K562 (cell line): ENCODE measurements around the gene RAB4B. TPM values are rescaled to one million over a fixed set of nuclear protein-coding genes. Genes with fewer than 3 reads are reported as not detected.

Experiments
- ATAC-seq: fragments of 200-7000 bp; cut with Tn5 transposase; 3 replicates; pipeline ENCODE4 v1.9.1; 2020; ENCODE audit warnings: moderate library complexity
- BruUV-seq: library from RNA; stranded (reverse); fragments of 400-500 nt; replicated peaks from 2 replicates; lab custom pipeline; 2021; lab: Mats Ljungman, UMichigan
- CTCF ChIA-PET: fragments of 300-600 bp; formaldehyde crosslinking; extraction: SDS; loops from one replicate; lab custom pipeline; 2021; ENCODE audit warnings: low intra/inter-chr PET ratio; lab: Yijun Ruan, JAX
- POLR2A ChIA-PET: fragments of 300-600, 350-650 bp; sonication (Branson Sonifier 250); formaldehyde crosslinking; extraction: SDS; loops from one replicate; lab custom pipeline; 2021; ENCODE audit warnings: antibody characterized with exemption, inconsistent platforms; lab: Yijun Ruan, JAX
- DNase-seq, 4 experiments: peaks; one replicate each; pipeline versions ENCODE4 v3.0.0 to v3.0.0-alpha.2; 2011 to 2018; ENCODE audit warnings: low spot score in 3 of 4, mixed read lengths in 3 of 4; ENCODE audit errors: extremely low read depth in 1 of 4
- FAIRE-seq: peaks from 2 replicates; lab custom pipeline; 2011; peaks lifted over from hg19 to GRCh38; lab: Jason Lieb, UNC
- H2AFZ ChIP-seq: 2 replicates; pipeline ENCODE4 v1.6.0; 2011; ENCODE audit warnings: low read depth, low read length, control low read depth, inconsistent platforms
- H3K27ac ChIP-seq: fragments of 200-600 bp; 3 replicates; pipeline ENCODE4 v1.8.0; 2011; ENCODE audit warnings: low read depth, mild to moderate bottlenecking, control low read depth, inconsistent platforms, low read length, moderate library complexity, mixed read lengths; ENCODE audit errors: extremely low read depth
- H3K27me3 ChIP-seq, 2 experiments: fragments of 300-600 bp in 1 of 2; 2 replicates in 1 of 2; 3 replicates in 1 of 2; pipeline versions ENCODE4 v1.6.0 to v1.8.0; 2011; ENCODE audit warnings: inconsistent platforms in 2 of 2, low read length in 2 of 2, mild to moderate bottlenecking in 1 of 2, mixed read lengths in 1 of 2, moderate library complexity in 1 of 2; ENCODE audit not compliant: control insufficient read depth in 2 of 2, insufficient read depth in 2 of 2
- H3K36me3 ChIP-seq: fragments of 300-600 bp; 3 replicates; pipeline ENCODE4 v1.8.0; 2011; ENCODE audit warnings: mild to moderate bottlenecking, low read length, inconsistent platforms; ENCODE audit not compliant: control insufficient read depth, insufficient read depth
- H3K4me1 ChIP-seq, 2 experiments: fragments of 200-600 bp in 1 of 2; replicated peaks in 1 of 2; 2 replicates in 1 of 2; 3 replicates in 1 of 2; pipeline versions ENCODE4 v1.5.1 to v1.8.0; 2011; ENCODE audit warnings: inconsistent platforms in 2 of 2, low read length in 2 of 2, mild to moderate bottlenecking in 1 of 2, mixed read lengths in 1 of 2, moderate library complexity in 1 of 2; ENCODE audit not compliant: control insufficient read depth in 2 of 2, insufficient read depth in 2 of 2
- H3K4me2 ChIP-seq: 2 replicates; pipeline ENCODE4 v1.6.1; 2011; ENCODE audit warnings: low read length, control low read depth, inconsistent platforms, mixed read lengths; ENCODE audit not compliant: insufficient read depth
- H3K4me3 ChIP-seq: fragments of 200-600 bp; sonication (generic), shearing (Covaris generic); 2 replicates; pipeline ENCODE4 v1.5.1; 2016; ENCODE audit warnings: control low read depth, inconsistent platforms
- H3K79me2 ChIP-seq: fragments of 200-600 bp; 3 replicates; pipeline ENCODE4 v1.8.0; 2011; ENCODE audit warnings: low read length, inconsistent platforms; ENCODE audit not compliant: control insufficient read depth, insufficient read depth
- H3K9ac ChIP-seq, 2 experiments: 2 replicates each; pipeline versions ENCODE4 v1.6.0 to v1.6.1; 2011; ENCODE audit warnings: low read depth in 2 of 2, low read length in 2 of 2, control low read depth in 1 of 2, inconsistent platforms in 1 of 2, mild to moderate bottlenecking in 1 of 2, mixed read lengths in 1 of 2; ENCODE audit not compliant: insufficient read depth in 1 of 2
- H3K9me1 ChIP-seq: one replicate; pipeline ENCODE4 v1.6.0; 2011; ENCODE audit warnings: inconsistent platforms, mild to moderate bottlenecking, low read length, moderate library complexity; ENCODE audit not compliant: control insufficient read depth, insufficient read depth
- H3K9me3 ChIP-seq: replicated peaks from 2 replicates; pipeline ENCODE4 v1.5.1; 2011; ENCODE audit warnings: low read depth, low read length, inconsistent platforms; ENCODE audit not compliant: control insufficient read depth, insufficient read depth
- H4K20me1 ChIP-seq: replicated peaks from 2 replicates; pipeline ENCODE4 v1.6.1; 2011; ENCODE audit warnings: low read length, inconsistent platforms, mixed read lengths; ENCODE audit not compliant: control insufficient read depth, insufficient read depth
- KLF6 ChIP-seq: fragments of 250-450 bp; sonication (Bioruptor Pico); IDR thresholded peaks from 2 replicates; pipeline ENCODE4 v1.4.0; 2020; ENCODE audit warnings: mild to moderate bottlenecking, moderate library complexity, borderline replicate concordance
- NR3C1 ChIP-seq: sonication (generic); formaldehyde crosslinking; IDR thresholded peaks from 2 replicates; pipeline ENCODE4 v1.8.1; 2022; ENCODE audit warnings: missing genetic modification reagents
- ZFP36 ChIP-seq: fragments of 150-350 bp; IDR thresholded peaks from 2 replicates; pipeline ENCODE4 v1.6.1; 2018; ENCODE audit warnings: low read length, low read depth; ENCODE audit not compliant: partially characterized antibody
- ZNF121 ChIP-seq: sonication (generic); formaldehyde crosslinking; conservative IDR thresholded peaks from 2 replicates; pipeline ENCODE4 v1.8.0; 2022; ENCODE audit warnings: missing genetic modification reagents
- WGBS: fragments of 100-300 bp; shearing (Covaris generic); methylation state at CpG from one replicate; pipeline ENCODE4 v1.1.6; 2016; ENCODE audit warnings: low coverage, mixed read lengths; ENCODE audit not compliant: insufficient coverage; ENCODE audit errors: missing lambda C conversion rate; 5-methylcytosine and 5-hydroxymethylcytosine counted together
- in situ Hi-C: fragments of 300-500 bp; cut with MboI; formaldehyde crosslinking; loops from 4 replicates; pipeline ENCODE4 v1.15.0; 2018; ENCODE audit warnings: inconsistent platforms, mixed read lengths
- intact Hi-C: fragments of 100-400 bp; cut with micrococcal nuclease; formaldehyde crosslinking; loops from 2 replicates; pipeline ENCODE4 v1.14.2; 2022
- polyA plus RNA-seq, 8 experiments: library from polyadenylated mRNA; depleted of rRNA in 4 of 8; stranded (reverse) in 5 of 8; unstranded in 3 of 8; fragments of >200 nt; fragmentation: Nextera tagmentation in 2 of 8; fragmentation: Illumina TruSeq in 1 of 8; extraction: Ambion mirVana in 2 of 8; extraction: Trizol in 1 of 8; gene quantifications; 2 replicates each; pipeline versions ENCODE4 v1.2.1 to v1.2.3, GENCODE V29; 2011 to 2014; ENCODE audit warnings: inconsistent platforms in 1 of 8, missing spikeins in 1 of 8
- total RNA-seq, 7 experiments: library from RNA; depleted of rRNA in 6 of 7; stranded (reverse); fragments of >200 nt in 6 of 7; fragmentation: Illumina TruSeq in 2 of 7; extraction: Trizol in 2 of 7; gene quantifications; 2 replicates each; pipeline versions ENCODE4 v1.2.1 to v1.2.3, GENCODE V29; 2011 to 2021; ENCODE audit warnings: low replicate concordance in 1 of 7

Gene RAB4B
- total and polyA plus RNA-seq, 9 of the 15 experiments (the other 6 are each of a cell fraction or from before 2014, with no cell fraction given): 0.28 to 20.4 (median 9.0) TPM

DNA sequence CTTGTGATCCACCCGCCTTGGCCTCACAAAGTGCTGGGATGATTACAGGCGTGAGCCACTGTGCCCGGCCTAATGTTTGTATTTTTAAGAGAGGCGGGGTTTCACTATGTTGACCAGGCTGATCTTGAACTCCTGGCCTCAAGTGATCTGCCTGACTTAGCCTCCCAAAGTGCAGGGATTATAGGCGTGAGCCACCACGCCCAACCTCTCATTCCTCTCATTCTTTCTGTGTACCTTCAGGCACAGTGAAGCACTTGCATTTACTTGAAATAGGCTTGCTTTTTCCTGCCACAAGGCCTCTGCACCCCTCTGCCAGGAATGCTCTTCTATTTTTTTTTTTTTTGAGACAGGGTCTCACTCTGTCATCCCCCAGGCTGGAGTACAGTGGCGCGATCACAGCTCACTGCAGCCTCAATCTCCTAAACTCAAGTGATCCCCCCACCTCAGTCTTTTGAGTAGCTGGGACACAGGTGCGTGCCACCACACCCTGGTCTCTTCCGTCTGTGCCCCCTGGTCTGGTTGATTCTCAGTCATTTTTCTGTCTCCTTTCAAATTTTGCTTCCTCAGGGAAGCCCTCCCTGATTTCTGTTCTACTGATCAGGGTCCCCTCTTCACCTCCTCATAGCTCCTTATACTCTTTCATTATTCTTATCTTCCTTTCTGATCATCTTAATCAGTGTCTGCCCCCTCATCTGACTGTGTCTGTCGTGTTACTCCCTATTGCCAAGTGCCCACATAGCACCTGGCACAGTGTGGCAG is 42.9 kb upstream of the RAB4B start:
- in situ Hi-C loops: no loop called here
- TF ChIP-seq ZFP36 (peak; percentile 88), KLF6 (CRISPR knock-in tag) (no peak)
- CTCF ChIA-PET: no interaction called here
- peaks cover 0 to 11% of the 10 kb centered on the region in 2 experiments; a peak in 2 of 5 replicates for H3K4me1 ChIP-seq
- no TSS peak for BruUV-seq
- H3K9me1 ChIP-seq: no peaks in the 10 kb centered on the region
- POLR2A ChIA-PET: interaction anchor here (1.2 kb wide), 2 partner anchors 10 to 15 kb away, joined by 3 to 4 read pairs; partner anchors contain the start of genes ACTMAP and SNRPA
- no peaks in the 10 kb centered on the region for H3K27me3 ChIP-seq
- intact Hi-C loops: no loop called here
- H3K4me2 ChIP-seq: no peak overlapping the region
- H3K36me3 ChIP-seq: peaks cover 78% of the 10 kb centered on the region
- ATAC-seq (no peak), FAIRE-seq (no peak), DNase-seq (no peak)
- H3K4me3 ChIP-seq: no peak overlapping the region
- H4K20me1 ChIP-seq: 0 out of 2 replicates have a peak, but pooled peaks cover 3% of the 10 kb centered on the region
- no peak overlapping the region for H2AFZ ChIP-seq
- no peak overlapping the region for H3K9ac ChIP-seq
- H3K9me3 ChIP-seq: no peaks in the 10 kb centered on the region
- H3K79me2 ChIP-seq: no peaks in the 10 kb centered on the region
- no peak overlapping the region for H3K27ac ChIP-seq
- WGBS: 82% methylated on average over 11 of the region's 11 CpGs

DNA sequence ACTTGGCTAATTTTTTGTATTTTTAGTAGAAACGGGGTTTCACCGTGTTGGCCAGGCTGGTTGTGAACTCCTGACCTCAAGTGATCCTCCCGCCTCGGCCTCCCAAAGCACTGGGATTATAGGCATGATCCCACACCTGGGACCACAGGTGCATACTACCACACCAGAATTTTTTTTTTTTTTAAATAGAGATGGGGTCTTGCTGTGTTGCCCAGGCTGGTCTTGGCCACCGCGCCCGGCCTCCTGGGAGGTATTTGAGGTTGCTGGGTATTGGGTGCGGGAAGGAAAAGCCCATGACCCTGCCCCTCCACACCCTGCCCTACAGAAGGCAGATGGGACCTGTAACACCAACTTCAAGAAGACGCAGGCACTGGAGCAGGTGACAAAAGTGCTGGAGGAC is 41.4 kb upstream of the RAB4B start:
- WGBS: 87% methylated on average over 9 of the region's 9 CpGs
- Histone ChIP-seq H3K4me2 (no peak overlapping the region), H3K27ac (no peak overlapping the region), H3K4me1 (peaks cover 0 to 17% of the 10 kb centered on the region in 2 experiments; a peak in 3 of 5 replicates), H3K9ac (peak overlapping the region in 1 of 2 experiments; percentile 27; a peak in 1 of 4 replicates), H3K9me1 (no peaks in the 10 kb centered on the region), H3K4me3 (no peak overlapping the region), H3K9me3 (no peaks in the 10 kb centered on the region), H3K79me2 (no peaks in the 10 kb centered on the region), H4K20me1 (0 out of 2 replicates have a peak, but pooled peaks cover 3% of the 10 kb centered on the region), H2AFZ (no peak overlapping the region), H3K36me3 (peaks cover 70% of the 10 kb centered on the region), H3K27me3 (no peaks in the 10 kb centered on the region)
- ATAC-seq (no peak), FAIRE-seq (no peak), DNase-seq (no peak)
- peak; percentile 29 for TF ChIP-seq ZNF121 (CRISPR knock-in tag)
- no peak for TF ChIP-seq NR3C1 (CRISPR knock-in tag)
- BruUV-seq: no TSS peak
- CTCF ChIA-PET: no interaction called here
- in situ Hi-C loops (no loop called here), intact Hi-C loops (no loop called here)
- POLR2A ChIA-PET: interaction anchor here (1.2 to 2.0 kb wide), 2 partner anchors 13 to 14 kb away, joined by 4 to 11 read pairs; partner anchors contain the start of genes ACTMAP and SNRPA
